Esophagus squamous epithelium (tissue), 5 donors: ENCODE measurements around the gene MYO3B. TPM values are rescaled to one million over a fixed set of nuclear protein-coding genes. Genes with fewer than 3 reads are reported as not detected.

Experiments
- DNase-seq: peaks from one replicate; lab custom pipeline; 2025; lab: John Stamatoyannopoulos, UW
- H3K27ac ChIP-seq, 4 donors: fragments of 200-600 bp; sonication (generic); one replicate each; pipeline ENCODE4 v1.5.1; 2016 to 2019; ENCODE audit warnings: mild to moderate bottlenecking in 1 of 4
- H3K27me3 ChIP-seq, 4 donors: fragments of 200-600 bp; sonication (generic); 1 replicate in 3 of 4; 2 replicates in 1 of 4; pipeline versions ENCODE4 v1.5.1 to v1.6.0; 2017 to 2021; ENCODE audit warnings: antibody characterized with exemption in 1 of 4
- H3K36me3 ChIP-seq, 3 donors: fragments of 200-600 bp; sonication (generic); one replicate each; pipeline ENCODE4 v1.5.1; 2016 to 2019
- H3K4me1 ChIP-seq, 3 donors: fragments of 200-600 bp; sonication (generic); one replicate each; pipeline ENCODE4 v1.5.1; 2017 to 2019
- H3K4me3 ChIP-seq, 4 donors: fragments of 200-600 bp; sonication (generic); 1 replicate in 3 of 4; 2 replicates in 1 of 4; pipeline ENCODE4 v1.5.1; 2016 to 2019; ENCODE audit warnings: mild to moderate bottlenecking in 2 of 4, moderate library complexity in 1 of 4
- H3K9me3 ChIP-seq, 3 donors: fragments of 200-600 bp; sonication (generic); one replicate each; pipeline ENCODE4 v1.5.1; 2016 to 2019
- CTCF ChIP-seq, 6 experiments: fragments of 450-650 bp in 4 of 6; fragments of 200-600 bp in 2 of 6; sonication (generic) in 2 of 6; IDR thresholded peaks; one replicate each; pipeline ENCODE4 v1.5.1; 2016 to 2019; ENCODE audit warnings: antibody characterized with exemption in 6 of 6, mild to moderate bottlenecking in 4 of 6, moderate library complexity in 4 of 6
- POLR2A ChIP-seq, 4 donors: fragments of 450-650 bp; IDR thresholded peaks; one replicate each; pipeline ENCODE4 v1.6.1; 2017; ENCODE audit warnings: antibody characterized with exemption in 4 of 4, mild to moderate bottlenecking in 4 of 4, moderate library complexity in 3 of 4
- WGBS, 2 donors: methylation state at CpG; one replicate each; pipeline ENCODE4 v1.1.5; 2018; 5-methylcytosine and 5-hydroxymethylcytosine counted together
- intact Hi-C: fragments of 100-400 bp; cut with DNase I; formaldehyde crosslinking; loops from one replicate; pipeline ENCODE4 v1.15.0; 2022
- total RNA-seq, 4 donors: library from RNA; depleted of rRNA; stranded (reverse); fragments of >200 nt; gene quantifications; one replicate each; pipeline ENCODE4 v1.1.0, GENCODE V29; 2016
- donor health status: DM: yes; HTN: yes; CAD: no.

MYO3B gene
- total RNA-seq, 4 donors from 2014 or later = 0.15 to 0.38 (median 0.18) TPM

- Histone ChIP-seq H3K27ac (no peak overlapping the region), H3K4me1 (peaks cover 0 to 11% (median 0%) of the 10 kb centered on the region in 3 donors), H3K4me3 (no peak overlapping the region), H3K9me3 (no peaks in the 10 kb centered on the region), H3K27me3 (peaks cover 0 to 66% (median 3%) of the 10 kb centered on the region in 4 donors), H3K36me3 (no peaks in the 10 kb centered on the region)
- WGBS, 2 donors = 51 to 69% methylated on average over 6 of the region's 6 CpGs
- TF ChIP-seq CTCF (IDR thresholded peaks at IDR 0.05) (no peak), POLR2A (IDR thresholded peaks at IDR 0.05) (no peak)
- no peak for DNase-seq
- intact Hi-C loops = no loop called here
Observed at GRCh38 chr2:170362871-170363631, 185.1 kb downstream of the MYO3B start.

GRCh38 chr2:170365003-170365402, 187.1 kb downstream of the MYO3B start:
- Histone ChIP-seq H3K4me1 (peaks cover 0 to 11% (median 0%) of the 10 kb centered on the region in 3 donors), H3K27ac (no peak overlapping the region), H3K27me3 (peaks cover 0 to 84% (median 3%) of the 10 kb centered on the region in 4 donors), H3K4me3 (no peak overlapping the region), H3K9me3 (no peaks in the 10 kb centered on the region), H3K36me3 (no peaks in the 10 kb centered on the region)
- no peak for TF ChIP-seq CTCF (IDR thresholded peaks at IDR 0.05)
- TF ChIP-seq POLR2A (IDR thresholded peaks at IDR 0.05) = no peak
- intact Hi-C loops = no loop called here
- WGBS, 2 donors = 55 to 63% methylated on average over 6 of the region's 6 CpGs
- no peak for DNase-seq

DNA sequence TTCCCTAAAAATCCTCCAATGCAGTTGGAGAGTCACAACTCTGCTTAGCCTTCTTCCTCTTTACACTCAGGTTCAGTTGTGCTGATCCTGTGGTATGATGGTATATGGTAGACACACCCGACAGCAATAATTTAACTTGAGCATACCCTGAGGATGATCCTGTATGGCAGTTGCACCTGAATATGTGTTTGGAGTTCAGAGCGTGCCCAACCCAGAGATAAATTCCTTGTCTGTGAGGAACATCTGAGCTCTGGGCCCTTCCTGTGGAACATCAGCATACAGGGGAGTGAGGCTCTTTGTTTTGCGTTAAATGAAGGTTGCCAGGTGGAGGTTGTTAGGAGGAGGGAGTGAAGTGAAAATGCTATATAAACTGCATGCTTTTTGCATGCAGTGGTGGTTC, 187.7 kb downstream of the MYO3B start:
- DNase-seq = no peak
- Histone ChIP-seq H3K27me3 (peaks cover 0 to 83% (median 3%) of the 10 kb centered on the region in 4 donors), H3K9me3 (no peaks in the 10 kb centered on the region), H3K4me3 (no peak overlapping the region), H3K27ac (no peak overlapping the region), H3K36me3 (no peaks in the 10 kb centered on the region), H3K4me1 (peaks cover 0 to 10% (median 0%) of the 10 kb centered on the region in 3 donors)
- TF ChIP-seq CTCF (IDR thresholded peaks at IDR 0.05) = no peak
- no peak for TF ChIP-seq POLR2A (IDR thresholded peaks at IDR 0.05)
- intact Hi-C loops = no loop called here
- WGBS, 2 donors = 77 to 82% methylated on average over 3 of the region's 3 CpGs

DNA sequence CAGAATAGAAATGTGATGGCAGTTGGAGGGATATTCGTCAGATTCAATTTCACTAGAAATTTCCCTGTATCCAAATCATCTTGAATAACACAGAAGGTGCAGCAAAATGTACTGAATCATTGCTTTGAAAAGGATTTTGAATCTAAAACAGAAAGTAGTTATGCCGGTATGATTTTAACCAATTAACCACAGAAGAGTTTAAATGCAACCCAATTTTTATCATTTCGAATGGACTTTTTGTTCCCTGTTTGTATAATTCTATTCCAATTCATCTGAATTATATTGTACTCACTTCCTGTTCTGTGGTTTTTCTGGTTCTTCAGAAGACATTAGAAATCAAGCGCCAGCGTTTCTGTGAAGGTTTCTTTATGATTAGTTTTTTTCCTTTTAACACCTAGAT, 190.4 kb downstream of the MYO3B start:
- DNase-seq = no peak

More for the DNA sequence above, 190.4 kb downstream of the MYO3B start:
- Histone ChIP-seq H3K4me1 (no peaks in the 10 kb centered on the region), H3K27me3 (peaks cover 0 to 76% (median 3%) of the 10 kb centered on the region in 4 donors), H3K4me3 (no peak overlapping the region), H3K27ac (no peak overlapping the region), H3K9me3 (no peaks in the 10 kb centered on the region), H3K36me3 (no peaks in the 10 kb centered on the region)
- no peak for TF ChIP-seq POLR2A (IDR thresholded peaks at IDR 0.05)
- TF ChIP-seq CTCF (IDR thresholded peaks at IDR 0.05) = no peak
- intact Hi-C loops = no loop called here
- 34 to 38% methylated on average over 5 of the region's 5 CpGs for WGBS, 2 donors
